ENCODE results near the gene JMJD8. TPM values are rescaled to one million over a fixed set of nuclear protein-coding genes. Genes with fewer than 3 reads are reported as not detected.

JMJD8 gene
- total and polyA plus RNA-seq, 10 of the 15 experiments (the other 5 are each of a cell fraction or from before 2014, with no cell fraction given): 1.00 to 50.4 (median 30.7) TPM

GRCh38 chr16:706189-707061 lies 22.3 kb upstream of the JMJD8 start (continued):
- TF ChIP-seq ZNF24 (IDR thresholded peaks at IDR 0.05) (no peak), ATF7 (IDR thresholded peaks at IDR 0.05; ENCODE audit: low read depth) (no peak), EGR1 (IDR thresholded peaks at IDR 0.05; ENCODE audit: borderline replicate concordance in 1 of 2, low read depth in 2 of 2, low read length in 2 of 2) (no peak), GATAD2B (conservative IDR thresholded peaks at IDR 0.05; ENCODE audit: low read depth) (no peak), EED (IDR thresholded peaks at IDR 0.05; ENCODE audit: low read depth) (no peak), CHD1 (IDR thresholded peaks at IDR 0.05; ENCODE audit: low read depth, low read length) (no peak), HCFC1 (IDR thresholded peaks at IDR 0.05; ENCODE audit: low read length) (no peak)
- TF ChIP-seq, protein P1, sequence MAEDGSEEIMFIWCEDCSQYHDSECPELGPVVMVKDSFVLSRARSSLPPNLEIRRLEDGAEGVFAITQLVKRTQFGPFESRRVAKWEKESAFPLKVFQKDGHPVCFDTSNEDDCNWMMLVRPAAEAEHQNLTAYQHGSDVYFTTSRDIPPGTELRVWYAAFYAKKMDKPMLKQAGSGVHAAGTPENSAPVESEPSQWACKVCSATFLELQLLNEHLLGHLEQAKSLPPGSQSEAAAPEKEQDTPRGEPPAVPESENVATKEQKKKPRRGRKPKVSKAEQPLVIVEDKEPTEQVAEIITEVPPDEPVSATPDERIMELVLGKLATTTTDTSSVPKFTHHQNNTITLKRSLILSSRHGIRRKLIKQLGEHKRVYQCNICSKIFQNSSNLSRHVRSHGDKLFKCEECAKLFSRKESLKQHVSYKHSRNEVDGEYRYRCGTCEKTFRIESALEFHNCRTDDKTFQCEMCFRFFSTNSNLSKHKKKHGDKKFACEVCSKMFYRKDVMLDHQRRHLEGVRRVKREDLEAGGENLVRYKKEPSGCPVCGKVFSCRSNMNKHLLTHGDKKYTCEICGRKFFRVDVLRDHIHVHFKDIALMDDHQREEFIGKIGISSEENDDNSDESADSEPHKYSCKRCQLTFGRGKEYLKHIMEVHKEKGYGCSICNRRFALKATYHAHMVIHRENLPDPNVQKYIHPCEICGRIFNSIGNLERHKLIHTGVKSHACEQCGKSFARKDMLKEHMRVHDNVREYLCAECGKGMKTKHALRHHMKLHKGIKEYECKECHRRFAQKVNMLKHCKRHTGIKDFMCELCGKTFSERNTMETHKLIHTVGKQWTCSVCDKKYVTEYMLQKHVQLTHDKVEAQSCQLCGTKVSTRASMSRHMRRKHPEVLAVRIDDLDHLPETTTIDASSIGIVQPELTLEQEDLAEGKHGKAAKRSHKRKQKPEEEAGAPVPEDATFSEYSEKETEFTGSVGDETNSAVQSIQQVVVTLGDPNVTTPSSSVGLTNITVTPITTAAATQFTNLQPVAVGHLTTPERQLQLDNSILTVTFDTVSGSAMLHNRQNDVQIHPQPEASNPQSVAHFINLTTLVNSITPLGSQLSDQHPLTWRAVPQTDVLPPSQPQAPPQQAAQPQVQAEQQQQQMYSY (CRISPR knock-in tag; IDR thresholded peaks at IDR 0.05): no peak
- TF ChIP-seq, protein P2, sequence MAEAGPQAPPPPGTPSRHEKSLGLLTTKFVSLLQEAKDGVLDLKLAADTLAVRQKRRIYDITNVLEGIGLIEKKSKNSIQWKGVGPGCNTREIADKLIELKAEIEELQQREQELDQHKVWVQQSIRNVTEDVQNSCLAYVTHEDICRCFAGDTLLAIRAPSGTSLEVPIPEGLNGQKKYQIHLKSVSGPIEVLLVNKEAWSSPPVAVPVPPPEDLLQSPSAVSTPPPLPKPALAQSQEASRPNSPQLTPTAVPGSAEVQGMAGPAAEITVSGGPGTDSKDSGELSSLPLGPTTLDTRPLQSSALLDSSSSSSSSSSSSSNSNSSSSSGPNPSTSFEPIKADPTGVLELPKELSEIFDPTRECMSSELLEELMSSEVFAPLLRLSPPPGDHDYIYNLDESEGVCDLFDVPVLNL (IDR thresholded peaks at IDR 0.05; ENCODE audit: low read depth, low read length): no peak
